GM23338 (cell line): ENCODE measurements around the gene ABCC6.

Source experiments
- JUNB ChIP-seq: IDR thresholded peaks from one replicate; pipeline ENCODE4 v1.6.1; 2016; ENCODE audit warnings: antibody characterized with exemption; ENCODE audit not compliant: unreplicated experiment
- POLR2AphosphoS5 ChIP-seq: IDR thresholded peaks from 2 replicates; pipeline ENCODE4 v1.6.1; 2016; ENCODE audit warnings: antibody characterized with exemption, low read depth
- TF ChIP-seq, protein P1 (sequence below), 2 experiments: fragments of 200-600 bp in 1 of 2; sonication (generic) in 1 of 2; conservative IDR thresholded peaks; 2 replicates each; pipeline versions ENCODE4 v1.5.1 to v1.6.1; 2016 to 2017; ENCODE audit warnings: antibody characterized with exemption in 2 of 2, low read depth in 2 of 2, mild to moderate bottlenecking in 2 of 2, moderate library complexity in 1 of 2

DNA sequence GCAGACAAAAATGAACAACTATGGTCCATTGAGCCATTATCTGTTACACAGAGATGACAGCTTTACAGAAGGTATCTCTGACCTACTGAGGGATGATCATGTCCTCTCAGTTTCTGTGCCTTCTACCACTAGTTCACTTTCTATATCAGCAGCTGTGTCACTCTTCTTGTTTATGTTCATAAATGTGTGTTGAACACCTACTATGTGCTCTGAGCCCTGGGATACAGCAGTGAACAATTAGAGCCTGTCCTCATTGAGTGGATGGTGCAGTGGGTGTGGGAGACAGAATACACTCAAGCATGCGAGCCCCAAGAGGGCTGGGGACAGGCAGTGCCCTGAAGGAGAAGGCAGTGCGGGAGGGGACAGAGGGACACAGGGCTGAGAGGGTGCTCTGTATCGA is 92.1 kb downstream of the ABCC6 start:
- no peak for TF ChIP-seq JUNB
- no peak for TF ChIP-seq POLR2AphosphoS5
- TF ChIP-seq, protein P1, sequence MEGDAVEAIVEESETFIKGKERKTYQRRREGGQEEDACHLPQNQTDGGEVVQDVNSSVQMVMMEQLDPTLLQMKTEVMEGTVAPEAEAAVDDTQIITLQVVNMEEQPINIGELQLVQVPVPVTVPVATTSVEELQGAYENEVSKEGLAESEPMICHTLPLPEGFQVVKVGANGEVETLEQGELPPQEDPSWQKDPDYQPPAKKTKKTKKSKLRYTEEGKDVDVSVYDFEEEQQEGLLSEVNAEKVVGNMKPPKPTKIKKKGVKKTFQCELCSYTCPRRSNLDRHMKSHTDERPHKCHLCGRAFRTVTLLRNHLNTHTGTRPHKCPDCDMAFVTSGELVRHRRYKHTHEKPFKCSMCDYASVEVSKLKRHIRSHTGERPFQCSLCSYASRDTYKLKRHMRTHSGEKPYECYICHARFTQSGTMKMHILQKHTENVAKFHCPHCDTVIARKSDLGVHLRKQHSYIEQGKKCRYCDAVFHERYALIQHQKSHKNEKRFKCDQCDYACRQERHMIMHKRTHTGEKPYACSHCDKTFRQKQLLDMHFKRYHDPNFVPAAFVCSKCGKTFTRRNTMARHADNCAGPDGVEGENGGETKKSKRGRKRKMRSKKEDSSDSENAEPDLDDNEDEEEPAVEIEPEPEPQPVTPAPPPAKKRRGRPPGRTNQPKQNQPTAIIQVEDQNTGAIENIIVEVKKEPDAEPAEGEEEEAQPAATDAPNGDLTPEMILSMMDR (conservative IDR thresholded peaks at IDR 0.05; ENCODE audit: low read depth in 2 of 2): no peak
